ENCODE measurements around the gene TSNAX.
"Not testable (repeated sequence)": the region's sequence is repeated elsewhere in the genome, so short reads cannot be mapped to it uniquely, and the experiment has no call there.

TSNAX gene, protein sequence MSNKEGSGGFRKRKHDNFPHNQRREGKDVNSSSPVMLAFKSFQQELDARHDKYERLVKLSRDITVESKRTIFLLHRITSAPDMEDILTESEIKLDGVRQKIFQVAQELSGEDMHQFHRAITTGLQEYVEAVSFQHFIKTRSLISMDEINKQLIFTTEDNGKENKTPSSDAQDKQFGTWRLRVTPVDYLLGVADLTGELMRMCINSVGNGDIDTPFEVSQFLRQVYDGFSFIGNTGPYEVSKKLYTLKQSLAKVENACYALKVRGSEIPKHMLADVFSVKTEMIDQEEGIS

DNA sequence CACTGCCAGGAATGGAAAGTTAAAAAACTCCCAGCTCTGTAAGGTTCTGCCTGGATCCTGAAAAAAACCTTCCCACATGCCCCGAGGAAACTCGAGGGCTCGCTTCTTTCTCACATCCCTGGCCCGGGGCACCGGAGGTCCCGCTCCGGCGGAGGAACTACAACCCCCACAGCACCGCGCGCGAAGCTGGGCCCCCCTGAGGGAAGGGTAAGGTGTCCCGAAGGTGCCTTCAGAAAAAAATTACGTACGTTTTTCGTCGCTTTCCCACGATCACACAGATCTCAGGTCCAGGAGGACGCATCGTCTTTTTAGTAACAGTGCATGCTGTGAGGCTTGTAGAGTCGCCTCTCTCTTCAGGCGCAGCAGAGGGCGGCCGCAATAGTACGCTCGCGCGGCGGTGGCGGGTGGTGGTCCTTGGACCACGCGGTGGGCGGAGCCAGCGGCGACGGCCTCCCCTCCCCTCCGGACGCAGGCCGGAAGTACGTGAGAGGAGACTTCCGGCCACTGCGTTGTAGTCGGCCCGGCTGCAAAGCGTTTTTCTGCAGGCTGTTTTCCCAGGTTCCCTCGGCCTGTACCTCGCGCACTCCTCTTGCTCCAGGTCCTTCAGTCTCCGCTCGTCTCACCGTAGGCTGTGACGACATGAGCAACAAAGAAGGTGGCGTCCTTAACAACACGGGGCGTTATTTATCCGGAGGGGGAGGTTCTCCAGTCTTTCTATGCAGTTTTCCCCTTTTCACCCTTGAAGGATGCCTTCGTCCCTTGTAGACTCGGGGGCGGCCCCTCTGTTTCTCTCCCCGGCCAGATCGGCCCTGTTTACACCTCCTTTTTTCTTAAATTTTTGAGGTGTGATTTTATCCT is at the start of gene TSNAX:
TSNAX (plus strand) TSS at position 498 of the 858 bp plus-strand sequence; CDS start at position 640, 142 bp downstream.
- peak; percentile 85 for DNase-seq (ENCODE audit: low read depth)

DNA sequence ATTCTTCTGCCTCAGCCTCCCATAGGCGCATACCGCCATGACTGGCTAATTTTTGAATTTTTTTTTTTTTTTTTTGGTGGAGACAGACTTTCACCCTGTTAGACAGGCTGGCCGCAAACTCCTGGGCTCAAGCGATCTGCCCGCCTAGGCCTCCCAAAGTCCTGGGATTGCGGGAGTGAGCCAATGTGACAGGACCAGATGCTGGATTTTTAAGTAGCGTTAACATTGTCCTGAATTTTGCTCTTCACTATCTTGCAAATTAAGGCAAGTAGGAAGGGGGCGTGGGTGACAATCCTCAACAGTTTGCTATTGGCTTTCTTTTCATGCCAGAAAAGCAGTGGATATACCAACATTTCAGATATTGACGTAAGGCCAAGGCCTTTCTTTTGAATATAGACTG is 49.7 kb upstream of the TSNAX start:
- no peak for DNase-seq (ENCODE audit: low read depth)

DNA sequence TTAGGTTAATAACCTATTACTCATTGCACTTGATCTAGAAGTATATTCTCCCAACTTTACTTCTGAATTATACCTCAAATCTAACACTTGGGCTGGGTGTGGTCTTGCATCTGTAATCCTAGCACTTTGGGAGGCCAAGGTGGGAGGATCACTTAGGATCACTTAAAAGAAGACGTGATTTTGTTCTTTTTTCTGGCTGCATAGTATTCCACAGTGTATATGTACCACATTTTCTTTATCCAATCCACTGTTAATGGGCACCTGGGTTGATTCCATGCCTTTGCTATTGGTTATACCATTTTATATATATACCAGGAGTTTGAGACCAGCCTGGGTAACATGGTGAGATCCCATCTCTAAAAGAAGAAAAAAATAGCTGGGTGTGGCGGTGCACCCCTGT is 48.5 kb upstream of the TSNAX start:
- no peak for DNase-seq (ENCODE audit: low read depth)

DNA sequence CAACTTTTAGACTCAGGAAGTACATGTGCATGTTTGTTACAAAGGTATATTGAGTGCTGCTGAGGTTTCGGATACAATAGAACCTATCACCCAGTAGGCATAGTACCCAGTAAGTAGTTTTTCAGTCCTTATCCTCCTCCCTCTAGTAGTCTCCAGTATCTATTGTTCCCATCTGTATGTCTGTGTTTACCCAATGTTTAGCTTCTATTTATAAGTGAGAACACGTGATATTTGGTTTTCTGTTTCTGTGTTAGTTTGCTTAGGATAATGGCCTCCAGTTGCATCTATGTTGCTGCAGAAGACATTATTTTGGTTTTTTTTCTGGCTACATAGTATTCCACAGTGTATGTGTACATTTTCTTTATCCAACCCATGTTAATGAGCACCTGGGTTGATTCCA is 47.2 kb upstream of the TSNAX start:
- no peak for DNase-seq (ENCODE audit: low read depth)

DNA sequence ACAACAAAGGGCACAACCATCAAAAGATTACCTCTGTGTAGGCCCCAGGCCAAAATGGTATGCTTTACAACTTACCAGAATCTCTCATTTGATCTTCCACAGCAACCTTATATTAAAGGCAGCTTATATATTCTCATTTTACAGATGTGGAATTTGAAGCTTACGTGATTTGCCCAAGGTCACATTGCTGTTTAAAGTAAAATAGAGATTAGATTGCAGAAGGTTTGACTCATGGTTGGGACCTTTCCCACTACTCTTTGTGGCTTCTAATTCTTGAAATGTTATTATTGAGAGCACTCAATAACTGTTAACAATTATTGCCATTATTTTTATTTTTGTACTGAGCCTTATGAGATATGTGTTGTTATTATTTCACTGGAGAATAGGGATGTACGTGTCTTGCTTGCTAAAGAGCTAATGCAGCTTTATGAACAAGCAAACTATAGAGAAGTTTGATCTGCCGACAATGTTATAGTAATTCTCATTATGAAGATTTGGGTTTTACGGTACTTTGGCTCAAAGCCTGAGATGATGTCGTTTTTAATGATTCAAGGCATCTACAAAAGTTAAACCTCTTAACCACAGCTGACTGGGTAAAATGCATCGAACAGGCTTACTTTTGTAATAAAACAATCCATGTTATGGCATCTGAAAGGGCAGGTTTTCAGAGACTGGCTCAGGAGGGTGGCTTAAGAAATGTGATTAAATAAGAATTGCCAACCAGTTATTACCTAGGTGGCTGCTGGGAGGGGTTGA is 43.3 kb upstream of the TSNAX start:
- no peak for DNase-seq (ENCODE audit: low read depth)

DNA sequence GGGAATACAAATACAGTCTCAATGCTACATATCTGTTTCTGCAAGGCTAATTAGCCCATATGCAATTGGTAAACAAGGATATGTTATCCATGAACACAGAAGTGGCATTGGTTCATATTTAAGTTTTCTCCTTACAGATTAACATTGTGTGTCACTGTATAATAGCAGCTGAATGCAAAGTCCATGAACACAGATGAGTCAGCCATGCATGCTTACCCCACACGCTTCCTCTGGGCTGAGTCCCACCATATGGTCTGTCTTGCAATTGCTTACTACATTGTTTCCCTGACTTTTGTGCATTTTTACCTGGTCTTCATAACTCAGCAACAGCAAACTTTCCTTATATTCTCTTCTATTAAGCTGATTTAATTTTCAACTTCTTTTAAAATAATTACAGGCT is 41.5 kb upstream of the TSNAX start:
- peak; percentile 5 for DNase-seq (ENCODE audit: low read depth)

DNA sequence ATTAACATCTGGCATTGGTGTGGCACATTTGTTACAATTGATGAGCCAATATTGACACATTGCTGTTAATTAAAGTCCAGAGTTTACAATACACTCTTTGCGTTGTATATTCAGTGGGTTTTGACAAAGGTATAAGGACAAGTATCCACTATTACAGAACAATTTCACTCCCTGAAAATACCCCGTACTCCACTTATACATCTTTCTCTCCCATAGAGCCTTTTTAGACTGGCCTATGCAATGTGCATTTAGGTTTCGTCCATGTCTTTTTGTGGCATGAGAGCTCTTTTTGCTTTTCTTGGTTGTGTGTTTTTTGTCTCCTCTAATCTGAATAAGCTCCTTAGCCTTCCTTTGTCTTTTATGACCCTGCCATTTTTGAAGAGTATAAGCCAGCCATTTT is 40.6 kb upstream of the TSNAX start:
- DNase-seq (ENCODE audit: low read depth), result no peak

DNA sequence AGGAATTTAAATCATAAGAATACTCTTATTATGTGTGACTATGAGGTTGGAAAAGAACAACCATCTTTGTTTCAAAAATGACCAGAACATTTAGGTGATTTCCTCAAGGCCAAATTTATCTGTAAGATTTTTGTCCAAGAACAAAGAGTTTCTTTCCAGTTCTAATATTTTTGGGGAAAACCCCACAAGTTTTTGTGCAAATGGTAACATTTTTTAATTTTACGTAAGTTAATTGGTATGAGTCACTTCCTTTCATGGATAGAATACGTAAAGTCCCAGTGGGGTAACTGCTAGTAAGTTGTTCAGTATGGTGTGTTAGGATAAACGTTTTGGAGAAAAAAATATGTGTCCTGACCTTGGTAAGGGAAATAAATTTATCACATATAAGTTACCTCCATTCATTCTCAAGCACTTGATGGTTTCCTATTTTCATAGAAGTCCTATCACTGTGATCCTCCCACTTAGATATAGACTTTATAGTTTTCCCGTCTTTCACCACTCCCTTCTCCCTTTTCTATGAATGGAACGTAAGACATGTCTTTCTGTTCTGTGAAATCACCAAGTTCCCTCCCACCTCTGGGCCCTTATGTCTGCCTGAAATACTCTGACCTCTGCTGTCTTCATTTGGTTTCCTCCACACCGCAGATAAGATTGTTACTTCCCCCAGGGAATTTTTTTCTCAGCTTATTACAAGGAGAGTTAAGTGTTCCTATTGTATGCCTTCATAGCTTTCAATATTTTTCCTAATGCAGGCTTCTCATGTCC is 34.9 kb upstream of the TSNAX start:
- no peak for DNase-seq (ENCODE audit: low read depth)

DNA sequence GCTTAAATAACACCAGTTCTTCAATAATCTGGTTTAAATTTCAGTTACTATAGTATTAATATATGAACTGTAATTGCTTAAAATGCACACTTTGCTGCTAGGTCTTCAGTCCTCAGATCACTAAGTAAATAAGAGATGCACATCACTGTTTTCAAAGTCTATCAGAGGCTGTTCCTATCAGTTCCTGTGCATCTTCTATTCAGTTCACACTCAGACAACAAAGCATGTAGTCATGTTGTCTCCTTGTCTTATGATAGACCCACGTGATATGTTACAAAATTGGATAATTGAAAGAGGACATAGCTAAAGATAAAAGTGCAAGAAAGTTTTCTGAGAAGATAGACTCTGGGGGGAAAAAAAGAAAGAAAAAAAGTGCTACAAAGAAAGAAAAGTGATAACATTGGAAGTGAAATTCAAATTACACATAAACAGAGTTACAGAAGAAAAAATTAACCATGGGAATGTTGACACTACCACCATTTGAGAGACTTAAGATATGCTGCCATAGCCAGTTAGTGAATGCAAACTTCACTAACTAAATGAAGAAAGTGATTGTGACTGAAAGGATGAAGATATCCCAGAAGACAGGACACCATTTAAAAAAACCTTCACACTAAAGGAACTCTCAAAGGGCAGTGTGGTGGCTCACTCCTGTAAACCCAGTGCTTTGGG is 33.9 kb upstream of the TSNAX start:
- DNase-seq (ENCODE audit: low read depth), result no peak

DNA sequence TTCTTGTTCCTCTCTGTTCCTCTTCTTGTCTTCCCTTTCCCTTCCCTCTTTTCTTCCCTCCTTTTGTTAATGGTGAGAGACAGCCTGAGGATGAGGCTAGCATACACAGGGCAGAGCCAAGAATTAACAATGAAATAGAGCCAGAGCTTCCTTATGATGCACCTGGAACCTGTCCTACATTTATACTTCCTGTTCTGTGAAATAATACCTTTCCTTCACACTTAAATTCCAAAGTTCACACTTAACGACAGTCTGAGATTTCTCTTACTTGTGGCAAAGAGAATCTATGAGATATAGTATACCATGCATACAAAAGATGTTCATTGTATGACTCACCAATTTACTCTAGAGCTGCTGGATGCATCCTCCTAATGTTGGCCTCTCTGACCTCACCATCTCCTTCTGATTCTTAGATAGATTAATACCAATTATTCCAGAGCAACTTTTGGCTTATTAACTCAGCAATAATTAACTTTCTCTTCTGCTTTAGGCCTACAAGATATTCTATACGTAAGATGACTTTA is 30.8 kb upstream of the TSNAX start:
- DNase-seq (ENCODE audit: low read depth), result no peak

DNA sequence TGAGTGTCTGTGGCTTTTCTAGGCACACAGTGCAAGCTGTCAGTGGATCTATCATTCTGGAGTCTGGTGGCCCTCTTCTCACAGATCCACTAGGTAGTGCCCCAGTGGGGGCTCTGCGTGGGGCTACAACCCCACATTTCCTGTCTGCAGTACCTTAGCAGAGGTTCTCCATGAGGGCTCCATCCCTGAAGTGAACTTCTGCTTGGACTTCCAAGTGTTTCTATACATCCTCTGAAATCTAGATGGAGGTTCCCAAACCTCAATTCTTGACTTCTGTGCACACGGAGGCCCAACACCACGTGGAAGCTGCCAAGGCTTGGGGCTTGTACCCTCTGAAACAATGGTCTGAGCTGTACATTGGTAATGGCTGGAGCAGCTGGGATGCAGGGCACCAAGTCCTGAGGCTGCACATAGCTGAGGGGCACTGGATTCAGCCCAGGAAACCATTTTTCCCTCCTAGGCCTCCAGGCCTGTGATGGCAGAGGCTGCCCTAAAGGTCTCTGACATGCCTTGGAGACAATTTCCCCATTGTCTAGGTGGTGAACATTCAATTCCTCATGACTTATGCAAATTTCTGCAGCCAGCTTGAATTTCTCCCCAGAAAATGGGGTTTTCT is 29.2 kb upstream of the TSNAX start:
- DNase-seq (ENCODE audit: low read depth), result no peak

DNA sequence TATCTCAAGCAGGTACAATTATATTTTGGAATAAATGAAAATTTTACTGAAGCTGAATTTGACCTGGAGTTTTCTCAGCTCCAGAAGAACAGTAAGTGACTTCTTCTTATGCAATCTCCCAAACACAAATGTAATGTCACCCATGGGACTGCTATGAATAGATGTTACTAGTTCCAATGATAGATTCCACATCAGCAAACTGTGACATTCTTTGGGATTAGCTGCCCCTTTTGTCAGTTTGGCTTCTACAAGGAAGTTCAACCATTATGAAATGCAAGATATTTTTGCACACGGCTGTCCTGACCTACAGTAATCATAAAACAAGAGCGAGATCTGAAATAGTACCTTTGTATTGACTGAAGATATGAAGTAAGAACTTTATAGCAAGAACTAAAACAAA is 27.8 kb upstream of the TSNAX start:
- DNase-seq (ENCODE audit: low read depth), result no peak

DNA sequence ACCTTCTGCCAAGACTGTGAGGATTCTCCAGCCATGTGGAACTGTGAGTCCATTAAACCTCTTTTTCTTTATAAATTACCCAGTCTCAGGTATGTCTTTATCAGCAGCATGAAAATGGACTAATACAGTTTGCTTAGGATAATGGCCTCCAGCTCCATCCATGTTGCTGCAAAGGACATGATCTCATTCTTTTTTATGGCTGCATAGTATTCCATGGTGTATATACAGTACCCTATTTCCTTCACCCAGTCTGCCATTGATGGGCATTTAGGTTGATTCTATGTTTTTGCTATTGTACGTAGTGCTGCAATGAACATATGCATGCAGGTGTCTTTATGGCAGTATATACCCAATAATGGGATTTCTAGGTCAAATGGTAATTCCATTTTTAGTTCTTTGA is 25.3 kb upstream of the TSNAX start:
- DNase-seq (ENCODE audit: low read depth), result not testable (repeated sequence)

DNA sequence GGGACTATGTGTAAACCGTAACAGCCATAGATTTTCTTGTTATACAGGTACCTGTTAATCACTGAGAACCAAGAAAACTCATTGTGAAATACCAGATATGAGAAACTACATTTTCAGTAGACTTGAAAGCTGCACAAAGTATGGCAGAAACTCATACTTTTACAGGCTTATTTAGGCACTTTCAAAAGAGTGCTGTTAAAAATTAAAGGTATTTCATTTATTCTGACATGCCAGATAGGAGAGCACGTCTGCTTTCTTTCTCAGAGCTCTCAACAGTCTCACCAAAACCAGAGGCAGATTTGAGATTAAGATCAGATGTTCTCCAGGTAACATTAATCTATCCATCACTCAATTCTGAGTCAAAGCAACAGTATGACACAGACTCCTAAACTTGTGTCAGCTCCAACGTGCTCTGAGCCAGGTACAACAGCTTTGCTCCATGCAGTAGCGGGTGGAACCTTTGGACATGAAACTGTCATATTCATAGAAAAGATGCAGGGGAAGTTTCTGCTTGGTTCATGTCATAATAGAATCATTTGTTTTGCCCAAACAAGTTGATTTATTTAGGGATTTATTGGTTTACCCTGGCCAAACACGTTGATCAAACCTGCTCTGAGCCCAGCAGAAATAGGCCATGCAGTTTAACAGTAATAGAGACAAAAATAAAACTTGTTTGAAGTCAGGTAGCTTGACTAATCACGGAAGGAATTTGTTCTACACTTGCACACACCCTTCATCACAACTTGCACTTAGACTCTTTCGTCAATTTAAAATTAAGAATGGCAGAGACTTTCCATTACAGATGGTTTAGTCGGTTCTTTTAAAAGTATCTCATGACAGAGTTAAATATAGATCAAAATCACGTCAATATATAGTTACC is 20.8 kb upstream of the TSNAX start:
- DNase-seq (ENCODE audit: low read depth), result no peak

DNA sequence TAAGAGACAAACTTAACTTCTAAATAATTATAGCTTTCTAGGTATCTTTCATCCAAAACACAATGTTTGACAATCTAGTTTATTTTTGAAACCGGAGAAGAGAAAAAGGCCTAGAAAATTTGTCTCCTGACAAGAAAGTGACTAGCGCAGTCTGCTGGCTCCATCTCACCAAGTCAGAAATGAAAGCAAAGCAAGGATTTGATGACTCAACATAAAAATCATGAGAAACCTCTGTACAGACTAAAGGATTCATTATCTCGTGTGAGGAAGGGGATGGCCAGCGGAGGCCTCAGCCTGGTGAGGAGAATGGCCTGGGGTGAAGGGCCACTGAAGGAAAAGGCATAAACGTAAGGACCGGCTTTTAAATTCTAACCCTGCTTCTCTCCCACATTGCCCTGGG is 20.0 kb upstream of the TSNAX start:
- DNase-seq (ENCODE audit: low read depth), result no peak

DNA sequence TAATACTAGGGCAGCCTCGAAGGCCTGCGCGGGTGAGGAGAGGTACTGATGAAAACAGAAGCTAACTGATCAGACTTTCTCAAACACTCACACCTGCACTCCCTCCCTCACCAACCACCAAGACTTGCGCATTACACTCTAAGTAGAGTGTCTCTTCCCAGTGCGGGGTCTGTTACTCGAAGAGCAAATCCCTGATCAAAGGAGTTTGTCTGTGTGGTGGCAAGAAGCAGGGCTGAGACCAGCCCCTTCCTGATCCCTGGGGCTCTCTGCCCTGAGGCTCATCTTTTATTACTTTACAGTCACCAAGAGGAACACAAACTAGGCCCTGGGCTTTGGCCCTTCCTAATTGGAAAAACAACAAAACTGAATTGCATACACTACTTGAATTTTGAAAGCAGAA is 19.5 kb upstream of the TSNAX start:
- no peak for DNase-seq (ENCODE audit: low read depth)

DNA sequence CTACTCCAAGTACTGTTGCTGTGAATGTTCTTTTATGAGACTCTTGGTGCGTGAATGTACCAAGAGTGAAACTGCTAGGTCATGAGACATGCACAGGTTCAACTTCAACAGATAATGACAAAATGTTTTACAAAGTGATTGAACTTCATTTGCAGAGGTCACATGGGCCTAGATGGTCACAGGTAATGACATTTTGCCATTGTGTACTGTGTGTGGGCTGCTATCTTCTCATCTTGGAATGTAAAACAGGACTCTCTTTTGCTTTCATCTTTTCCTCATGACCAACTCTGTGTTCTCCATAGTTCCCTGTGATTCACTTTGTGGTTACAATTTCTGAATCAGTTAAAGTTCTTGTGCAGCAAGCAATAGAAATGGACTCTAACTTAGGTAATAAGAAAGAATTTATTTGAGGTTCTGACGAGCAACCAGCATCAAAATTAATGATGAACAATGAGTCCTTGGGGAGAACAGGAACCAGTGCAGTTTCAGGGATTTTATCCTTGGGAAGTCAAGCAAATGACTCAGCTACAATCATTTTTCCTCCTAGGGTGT is 16.2 kb upstream of the TSNAX start:
- DNase-seq (ENCODE audit: low read depth), result no peak

DNA sequence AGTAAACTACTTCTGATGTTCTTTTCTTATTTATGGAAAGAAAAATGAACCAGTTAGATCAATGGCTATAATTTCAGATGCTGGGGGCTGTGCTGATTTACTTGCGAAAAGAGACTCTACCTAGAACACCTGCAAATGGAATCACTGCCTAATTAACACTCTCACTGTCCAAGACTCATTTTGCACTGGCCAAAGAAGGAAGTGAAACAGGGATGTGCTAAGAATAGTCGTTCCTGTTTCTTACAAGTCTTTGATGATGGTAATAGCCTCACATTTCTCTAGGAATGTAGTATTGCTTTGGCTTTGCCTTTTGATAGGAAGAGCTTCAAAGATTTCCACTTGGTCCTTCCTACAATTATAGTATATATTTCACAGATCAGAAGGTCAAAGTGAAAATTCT is 12.7 kb upstream of the TSNAX start:
- no peak for DNase-seq (ENCODE audit: low read depth)

DNA sequence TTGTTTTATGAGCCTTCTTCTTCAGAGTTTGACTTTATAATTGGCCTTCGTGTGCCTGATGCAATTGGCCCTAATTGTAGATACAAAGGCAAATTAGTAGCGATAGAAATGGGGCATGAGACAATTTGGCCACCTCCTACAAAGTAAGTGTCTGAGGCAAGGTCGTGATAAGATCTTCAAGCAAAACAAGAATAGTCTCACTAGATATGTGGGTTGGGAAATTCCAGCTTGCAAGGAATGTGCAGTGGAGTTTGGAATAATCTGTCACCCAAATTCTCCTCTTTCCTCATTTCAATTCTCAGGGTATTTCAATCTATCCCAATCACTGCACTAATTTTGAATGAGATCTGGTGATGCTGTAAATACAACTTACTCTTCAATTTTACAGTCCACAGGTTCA is 11.4 kb upstream of the TSNAX start:
- no peak for DNase-seq (ENCODE audit: low read depth)

Data from fibroblast of the conjunctiva (primary cell).